Stimulated activated CD8-positive, alpha-beta memory T cell treated with anti-CD3 and anti-CD28 coated beads, Interleukin-12 subunit alpha, Interleukin-12 subunit beta, amount 100 ng/mL, for 4 hours (primary cell): ENCODE data around the gene PLEKHM2.
"Not testable (repeated sequence)": the region's sequence is repeated elsewhere in the genome, so short reads cannot be mapped to it uniquely, and the experiment has no call there.

Source experiments
- DNase-seq: peaks from one replicate; pipeline ENCODE4 v3.0.0-alpha.2; 2020; ENCODE audit warnings: low read depth

Gene PLEKHM2

GRCh38 chr1:15684042-15684461 is at the start of gene PLEKHM2:
Gene PLEKHM2 (plus strand): TSS chr1:15684320. CDS start chr1:15684559, 239 bp downstream.
- peak; percentile 25 for DNase-seq

GRCh38 chr1:15636436-15636835 is 47.7 kb upstream of the PLEKHM2 start:
- no peak for DNase-seq

GRCh38 chr1:15637826-15638225 is 46.3 kb upstream of the PLEKHM2 start:
- DNase-seq = no peak

GRCh38 chr1:15639262-15639661 is 44.9 kb upstream of the PLEKHM2 start:
- no peak for DNase-seq

GRCh38 chr1:15639931-15640330 is 44.2 kb upstream of the PLEKHM2 start:
- DNase-seq = no peak

GRCh38 chr1:15640667-15641066 is 43.5 kb upstream of the PLEKHM2 start:
- DNase-seq = no peak

GRCh38 chr1:15649937-15650336 is 34.2 kb upstream of the PLEKHM2 start:
- no peak for DNase-seq

- DNase-seq = no peak
Observed at GRCh38 chr1:15650433-15650832, 33.7 kb upstream of the PLEKHM2 start.

GRCh38 chr1:15652130-15652529 is 32.0 kb upstream of the PLEKHM2 start:
- DNase-seq = not testable (repeated sequence)

GRCh38 chr1:15654091-15654690 is 29.9 kb upstream of the PLEKHM2 start:
- DNase-seq = no peak

GRCh38 chr1:15656464-15656863 is 27.7 kb upstream of the PLEKHM2 start:
- no peak for DNase-seq

- no peak for DNase-seq
Observed at GRCh38 chr1:15657021-15657420, 27.1 kb upstream of the PLEKHM2 start.

GRCh38 chr1:15660151-15660550 is 24.0 kb upstream of the PLEKHM2 start:
- DNase-seq = no peak

GRCh38 chr1:15662477-15662876 is 21.6 kb upstream of the PLEKHM2 start:
- no peak for DNase-seq

GRCh38 chr1:15663925-15664324 is 20.2 kb upstream of the PLEKHM2 start:
- no peak for DNase-seq

- DNase-seq = no peak
Observed at GRCh38 chr1:15667362-15667761, 16.8 kb upstream of the PLEKHM2 start.

GRCh38 chr1:15668089-15668754 is 15.9 kb upstream of the PLEKHM2 start:
- DNase-seq = no peak

- DNase-seq = no peak
Observed at GRCh38 chr1:15669074-15669473, 15.0 kb upstream of the PLEKHM2 start.

- no peak for DNase-seq
Observed at GRCh38 chr1:15669864-15670263, 14.3 kb upstream of the PLEKHM2 start.

- no peak for DNase-seq
Observed at GRCh38 chr1:15671430-15671829, 12.7 kb upstream of the PLEKHM2 start.

- no peak for DNase-seq
Observed at GRCh38 chr1:15674386-15675159, 9.5 kb upstream of the PLEKHM2 start.

- no peak for DNase-seq
Observed at GRCh38 chr1:15676010-15676409, 8.1 kb upstream of the PLEKHM2 start.
